ENCODE data around the gene ARFGAP3.
A peak's percentile ranks its signal among the peaks of the same experiment; 100 is the strongest.

Gene ARFGAP3

GRCh38 chr22:42769574-42770447, 87.3 kb downstream of the ARFGAP3 start:
- TF ChIP-seq KLF17 (tag by site-specific recombination; IDR thresholded peaks at IDR 0.05) (0 out of 2 replicates have a peak, but pooled peaks have one; percentile 56), AEBP2 (tag by site-specific recombination; IDR thresholded peaks at IDR 0.05; ENCODE audit: borderline replicate concordance) (no peak), ZFHX2 (tag by site-specific recombination; conservative IDR thresholded peaks at IDR 0.05) (peak; percentile 93), PRDM10 (tag by site-specific recombination; IDR thresholded peaks at IDR 0.05) (peak; percentile 52), EGR2 (tag by site-specific recombination; IDR thresholded peaks at IDR 0.05; ENCODE audit: low read depth) (peak; percentile 91), ZNF555 (tag by site-specific recombination; conservative IDR thresholded peaks at IDR 0.05) (no peak), BCL11A (tag by site-specific recombination; IDR thresholded peaks at IDR 0.05; ENCODE audit: low read depth) (no peak), SP2 (tag by site-specific recombination; IDR thresholded peaks at IDR 0.05) (peak; percentile 30), ZNF600 (tag by site-specific recombination; IDR thresholded peaks at IDR 0.05) (peak; percentile 78), ZBTB17 (tag by site-specific recombination; IDR thresholded peaks at IDR 0.05) (peak; percentile 55)
- Histone ChIP-seq H3K27ac (ENCODE audit: extremely low read depth, low read depth, low read length) (no peak overlapping the region; the same call in 1 of the 2 replicates), H3K9me3 (ENCODE audit: control insufficient read depth, insufficient read depth, low read depth, low read length) (no peaks in the 10 kb centered on the region), H3K4me3 (ENCODE audit: low read depth, low read length) (no peak overlapping the region), H3K36me3 (ENCODE audit: control insufficient read depth in 2 of 2, insufficient read depth in 1 of 2, low read length in 2 of 2) (no peaks in the 10 kb centered on the region), H3K4me1 (ENCODE audit: control insufficient read depth, insufficient read depth, low read length) (peaks cover 3% of the 10 kb centered on the region; the same call in 1 of the 2 replicates)
- POLR2A ChIA-PET: no interaction called here
- CTCF ChIA-PET: interaction anchor here (0.6 to 1.0 kb wide), 3 partner anchors 11 to 458 kb away, joined by 3 read pairs; no protein-coding TSS in a partner anchor

GRCh38 chr22:42769238-42769573, 87.9 kb downstream of the ARFGAP3 start:
- CTCF ChIA-PET: no interaction called here
- Histone ChIP-seq H3K9me3 (ENCODE audit: control insufficient read depth, insufficient read depth, low read depth, low read length) (no peaks in the 10 kb centered on the region), H3K4me3 (ENCODE audit: low read depth, low read length) (no peak overlapping the region), H3K27ac (ENCODE audit: extremely low read depth, low read depth, low read length) (no peak overlapping the region), H3K36me3 (ENCODE audit: control insufficient read depth in 2 of 2, insufficient read depth in 1 of 2, low read length in 2 of 2) (no peaks in the 10 kb centered on the region), H3K4me1 (ENCODE audit: control insufficient read depth, insufficient read depth, low read length) (peaks cover 3% of the 10 kb centered on the region; the same call in 1 of the 2 replicates)
- POLR2A ChIA-PET: no interaction called here
- TF ChIP-seq ZNF580 (tag by site-specific recombination; IDR thresholded peaks at IDR 0.05): no peak
- no peak for TF ChIP-seq ZNF112 (tag by site-specific recombination; IDR thresholded peaks at IDR 0.05)
- TF ChIP-seq ZNF324 (tag by site-specific recombination; IDR thresholded peaks at IDR 0.05): no peak
- TF ChIP-seq ZNF658 (tag by site-specific recombination; IDR thresholded peaks at IDR 0.05): no peak
- no peak for TF ChIP-seq RBAK (tag by site-specific recombination; IDR thresholded peaks at IDR 0.05)
- TF ChIP-seq ZNF426 (tag by site-specific recombination; IDR thresholded peaks at IDR 0.05): no peak
- TF ChIP-seq ZNF433 (tag by site-specific recombination; IDR thresholded peaks at IDR 0.05; ENCODE audit: low read depth): no peak
- no peak for TF ChIP-seq ZNF16 (tag by site-specific recombination; IDR thresholded peaks at IDR 0.05; ENCODE audit: low read depth)
- TF ChIP-seq HOXC10 (CRISPR knock-in tag; IDR thresholded peaks at IDR 0.05): no peak
- no peak for TF ChIP-seq CTCF (tag by site-specific recombination; IDR thresholded peaks at IDR 0.05)
- TF ChIP-seq ZNF518A (tag by site-specific recombination; conservative IDR thresholded peaks at IDR 0.05; ENCODE audit: low read depth): no peak
